WERI-Rb-1 (cell line): Measurements from ENCODE around the gene EFTUD2.

Experiments
- DNase-seq: peaks from one replicate; pipeline ENCODE4 v3.0.0-alpha.2; 2020
- H3K27ac ChIP-seq: fragments of 250-450 bp; sonication (Bioruptor Pico); 2 replicates; pipeline ENCODE4 v1.5.1; 2020; ENCODE audit warnings: mild to moderate bottlenecking, moderate library complexity
- H3K27me3 ChIP-seq: fragments of 250-450 bp; sonication (Bioruptor Pico); 2 replicates; pipeline ENCODE4 v1.5.1; 2021; ENCODE audit warnings: mild to moderate bottlenecking, low read depth, moderate library complexity; ENCODE audit not compliant: insufficient read depth, severe bottlenecking
- H3K36me3 ChIP-seq: fragments of 250-450 bp; sonication (Bioruptor Pico); 2 replicates; pipeline ENCODE4 v1.5.1; 2020; ENCODE audit warnings: mild to moderate bottlenecking, moderate library complexity
- H3K4me3 ChIP-seq: 2 replicates; pipeline ENCODE4 v1.5.1; 2011; ENCODE audit warnings: low read depth, mild to moderate bottlenecking, control low read depth, low read length
- H3K9me3 ChIP-seq: fragments of 250-450 bp; sonication (Bioruptor Pico); 2 replicates; pipeline ENCODE4 v1.5.1; 2021; ENCODE audit warnings: mild to moderate bottlenecking, moderate library complexity; ENCODE audit not compliant: severe bottlenecking
- CTCF ChIP-seq: IDR thresholded peaks from 2 replicates; pipeline ENCODE4 v1.5.1; 2011; ENCODE audit warnings: low read depth, mild to moderate bottlenecking, control low read depth, inconsistent platforms, low read length

Gene EFTUD2

DNA sequence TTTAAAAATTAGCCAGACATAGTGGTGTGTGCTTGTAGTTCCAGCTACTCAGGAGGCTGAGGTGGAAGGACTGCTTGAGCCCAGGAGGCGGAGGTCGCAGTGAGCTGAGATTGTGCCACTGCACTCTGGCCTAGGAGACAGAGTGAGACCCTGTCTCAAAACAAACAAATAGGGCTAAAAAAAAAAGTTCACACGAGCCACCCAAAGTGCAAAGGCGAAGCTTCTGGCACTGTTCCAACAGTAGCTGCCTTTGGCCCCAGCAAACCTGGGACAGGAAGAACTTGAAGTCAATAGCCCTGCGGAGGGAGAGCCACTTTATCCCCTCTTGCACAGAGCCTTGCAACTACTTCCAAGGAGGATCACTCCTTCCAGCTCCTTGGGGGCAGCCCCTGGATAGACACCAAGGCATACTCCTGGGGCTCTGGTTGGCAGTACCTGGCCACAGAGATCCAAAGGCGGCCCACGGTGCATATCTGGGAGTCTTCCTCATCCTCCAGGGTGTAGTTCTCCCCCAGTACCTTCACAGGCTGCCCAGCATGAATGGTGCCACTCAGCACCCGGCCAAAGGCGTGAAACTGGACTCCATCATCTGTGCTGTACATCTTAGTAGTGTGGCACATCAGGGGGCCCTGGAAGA lies 36.8 kb downstream of the EFTUD2 start:
- peaks cover 85% of the 10 kb centered on the region for H3K36me3 ChIP-seq
- no peak overlapping the region for H3K4me3 ChIP-seq
- DNase-seq: no peak
- no peaks in the 10 kb centered on the region for H3K27me3 ChIP-seq
- no peak overlapping the region for H3K27ac ChIP-seq
- no peaks in the 10 kb centered on the region for H3K9me3 ChIP-seq
- no peak for TF ChIP-seq CTCF

DNA sequence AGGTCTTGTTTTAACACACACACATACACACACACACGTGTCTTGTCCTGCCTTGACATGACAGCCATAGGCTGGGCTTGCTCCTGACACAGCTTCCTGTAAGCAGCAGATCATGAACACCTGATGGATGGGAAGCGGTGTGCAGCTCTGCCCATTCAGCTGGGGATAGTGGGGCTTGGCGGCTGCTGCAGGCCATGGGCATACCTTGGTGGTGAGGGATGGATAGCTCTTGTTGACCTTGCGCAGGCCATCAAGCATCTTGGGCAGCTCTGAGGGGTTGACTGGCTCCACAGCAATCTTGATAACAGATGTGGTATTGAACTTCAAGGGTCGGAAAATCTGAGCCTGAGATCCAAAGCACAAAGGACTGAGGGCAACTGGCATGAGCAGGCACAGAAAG lies 39.5 kb downstream of the EFTUD2 start:
- Histone ChIP-seq H3K4me3 (no peak overlapping the region), H3K36me3 (peaks cover 92% of the 10 kb centered on the region), H3K27ac (no peak overlapping the region), H3K27me3 (no peaks in the 10 kb centered on the region), H3K9me3 (no peaks in the 10 kb centered on the region)
- TF ChIP-seq CTCF: no peak
- no peak for DNase-seq

GRCh38 chr17:44854192-44854591 lies 45.1 kb downstream of the EFTUD2 start:
- no peak for DNase-seq
- peaks cover 92% of the 10 kb centered on the region for H3K36me3 ChIP-seq
- H3K27ac ChIP-seq: no peak overlapping the region
- H3K9me3 ChIP-seq: no peaks in the 10 kb centered on the region
- H3K27me3 ChIP-seq: no peaks in the 10 kb centered on the region
- no peak for TF ChIP-seq CTCF
- no peak overlapping the region for H3K4me3 ChIP-seq

DNA sequence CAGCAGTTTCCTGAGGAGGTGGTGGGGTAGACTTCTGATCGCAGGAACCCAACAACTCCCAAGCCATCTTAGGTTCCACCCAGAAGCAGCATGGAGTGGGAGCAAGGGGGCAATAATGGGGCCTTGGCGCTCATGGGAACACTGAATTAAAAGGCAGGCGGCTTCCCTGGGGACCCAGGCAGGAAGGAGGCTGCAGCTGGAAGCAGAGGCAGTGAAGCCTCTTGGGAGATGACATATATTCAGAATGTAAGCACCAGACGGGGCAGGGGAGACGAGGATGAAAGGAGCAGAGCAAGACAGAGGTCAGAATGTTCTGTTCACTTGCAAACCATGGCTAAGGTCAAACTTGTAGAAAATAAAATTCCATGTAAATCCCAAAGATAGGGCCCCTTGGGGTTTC lies 48.6 kb downstream of the EFTUD2 start:
- no peaks in the 10 kb centered on the region for H3K9me3 ChIP-seq
- no peak overlapping the region for H3K4me3 ChIP-seq
- H3K27me3 ChIP-seq: no peaks in the 10 kb centered on the region
- no peak for TF ChIP-seq CTCF
- H3K27ac ChIP-seq: no peak overlapping the region
- H3K36me3 ChIP-seq: peaks cover 59% of the 10 kb centered on the region
- no peak for DNase-seq

GRCh38 chr17:44850025-44850424 lies 49.2 kb downstream of the EFTUD2 start:
- Histone ChIP-seq H3K4me3 (no peak overlapping the region), H3K27me3 (no peaks in the 10 kb centered on the region), H3K36me3 (peaks cover 54% of the 10 kb centered on the region), H3K27ac (no peak overlapping the region), H3K9me3 (no peaks in the 10 kb centered on the region)
- TF ChIP-seq CTCF: no peak
- no peak for DNase-seq

GRCh38 chr17:44848961-44849489 lies 50.2 kb downstream of the EFTUD2 start:
- TF ChIP-seq CTCF: no peak
- Histone ChIP-seq H3K4me3 (no peak overlapping the region), H3K36me3 (peaks cover 44% of the 10 kb centered on the region), H3K9me3 (no peaks in the 10 kb centered on the region), H3K27ac (no peak overlapping the region), H3K27me3 (no peaks in the 10 kb centered on the region)
- DNase-seq: no peak
